GM15510 (cell line): ENCODE data around the gene BACH2.

ENCODE experiments used
- POLR2A ChIP-seq: IDR thresholded peaks from 3 replicates; pipeline ENCODE4 v1.6.1; 2011; ENCODE audit warnings: borderline replicate concordance; ENCODE audit not compliant: insufficient read length; ENCODE audit errors: extremely low read depth

The BACH2 gene

GRCh38 chr6:90044833-90045381 is 251.7 kb downstream of the BACH2 start:
- TF ChIP-seq POLR2A = no peak

- no peak for TF ChIP-seq POLR2A
Observed at GRCh38 chr6:90044182-90044832, 252.3 kb downstream of the BACH2 start.

- no peak for TF ChIP-seq POLR2A
Observed at GRCh38 chr6:90040931-90041330, 255.7 kb downstream of the BACH2 start.

- no peak for TF ChIP-seq POLR2A
Observed at GRCh38 chr6:90039911-90040310, 256.7 kb downstream of the BACH2 start.

GRCh38 chr6:90038961-90039653 is 257.5 kb downstream of the BACH2 start:
- TF ChIP-seq POLR2A = no peak

GRCh38 chr6:90036963-90037362 is 259.7 kb downstream of the BACH2 start:
- no peak for TF ChIP-seq POLR2A

GRCh38 chr6:90035047-90035723 is 261.5 kb downstream of the BACH2 start:
- TF ChIP-seq POLR2A = no peak

- TF ChIP-seq POLR2A = no peak
Observed at GRCh38 chr6:90033746-90034271, 262.8 kb downstream of the BACH2 start.

- TF ChIP-seq POLR2A = no peak
Observed at GRCh38 chr6:90028995-90029635, 267.5 kb downstream of the BACH2 start.

GRCh38 chr6:90028066-90028778 is 268.4 kb downstream of the BACH2 start:
- TF ChIP-seq POLR2A = no peak

- TF ChIP-seq POLR2A = no peak
Observed at GRCh38 chr6:90026216-90026615, 270.4 kb downstream of the BACH2 start.

GRCh38 chr6:90025523-90026061 is 271.1 kb downstream of the BACH2 start:
- TF ChIP-seq POLR2A = no peak

GRCh38 chr6:90024633-90025032 is 272.0 kb downstream of the BACH2 start:
- no peak for TF ChIP-seq POLR2A

GRCh38 chr6:90021711-90022110 is 274.9 kb downstream of the BACH2 start:
- no peak for TF ChIP-seq POLR2A

GRCh38 chr6:90020746-90021145 is 275.9 kb downstream of the BACH2 start:
- no peak for TF ChIP-seq POLR2A

- TF ChIP-seq POLR2A = no peak
Observed at GRCh38 chr6:90019216-90019615, 277.4 kb downstream of the BACH2 start.
